PC-3 (cell line): ENCODE data around the gene C11orf68.

Experiments used
- EZH2 ChIP-seq: fragments of 300-600 bp; sonication (generic); IDR thresholded peaks from one replicate; pipeline ENCODE4 v1.6.1; 2017; ENCODE audit warnings: antibody characterized with exemption, mild to moderate bottlenecking, low read length; ENCODE audit not compliant: unreplicated experiment
- TF ChIP-seq, protein P1 (sequence below): fragments of 300-600 bp; sonication (generic); conservative IDR thresholded peaks from 2 replicates; pipeline ENCODE4 v1.5.1; 2017; ENCODE audit warnings: antibody characterized with exemption, low read depth, mild to moderate bottlenecking, low read length

DNA sequence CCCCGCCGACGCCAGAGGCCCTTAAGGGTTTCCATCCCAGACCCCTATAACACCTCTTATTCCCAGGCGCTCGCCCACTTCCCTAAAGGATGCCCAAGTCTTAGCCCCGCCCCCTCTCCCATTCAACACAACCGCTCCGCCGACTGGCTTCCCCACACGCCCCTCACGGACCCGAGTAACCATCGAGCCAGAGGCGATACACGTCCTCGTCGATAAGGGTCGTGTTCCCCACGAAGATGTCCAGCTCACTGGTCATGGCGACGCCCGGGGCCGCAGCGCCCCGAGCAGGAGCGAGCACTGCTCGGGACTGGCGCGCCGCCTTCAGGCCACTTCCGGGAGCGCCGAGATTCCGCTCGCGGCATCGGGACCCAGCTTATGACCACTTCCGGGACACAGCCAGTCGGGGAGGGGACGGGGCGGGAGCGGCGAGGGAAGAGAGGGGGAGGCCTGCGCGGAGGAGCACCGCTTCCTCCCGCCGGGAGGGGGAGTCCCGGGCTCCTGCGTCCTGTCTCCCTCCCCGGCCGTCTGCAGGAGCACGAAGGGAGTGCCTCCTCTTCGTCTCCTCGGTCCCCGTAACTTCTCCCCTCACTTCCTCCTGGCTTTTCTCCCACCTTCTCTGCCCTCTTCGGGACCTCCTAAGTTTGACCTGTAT lies 30.6 kb downstream of the C11orf68 start, which contains the start of gene FIBP:
- TF ChIP-seq, protein P1, sequence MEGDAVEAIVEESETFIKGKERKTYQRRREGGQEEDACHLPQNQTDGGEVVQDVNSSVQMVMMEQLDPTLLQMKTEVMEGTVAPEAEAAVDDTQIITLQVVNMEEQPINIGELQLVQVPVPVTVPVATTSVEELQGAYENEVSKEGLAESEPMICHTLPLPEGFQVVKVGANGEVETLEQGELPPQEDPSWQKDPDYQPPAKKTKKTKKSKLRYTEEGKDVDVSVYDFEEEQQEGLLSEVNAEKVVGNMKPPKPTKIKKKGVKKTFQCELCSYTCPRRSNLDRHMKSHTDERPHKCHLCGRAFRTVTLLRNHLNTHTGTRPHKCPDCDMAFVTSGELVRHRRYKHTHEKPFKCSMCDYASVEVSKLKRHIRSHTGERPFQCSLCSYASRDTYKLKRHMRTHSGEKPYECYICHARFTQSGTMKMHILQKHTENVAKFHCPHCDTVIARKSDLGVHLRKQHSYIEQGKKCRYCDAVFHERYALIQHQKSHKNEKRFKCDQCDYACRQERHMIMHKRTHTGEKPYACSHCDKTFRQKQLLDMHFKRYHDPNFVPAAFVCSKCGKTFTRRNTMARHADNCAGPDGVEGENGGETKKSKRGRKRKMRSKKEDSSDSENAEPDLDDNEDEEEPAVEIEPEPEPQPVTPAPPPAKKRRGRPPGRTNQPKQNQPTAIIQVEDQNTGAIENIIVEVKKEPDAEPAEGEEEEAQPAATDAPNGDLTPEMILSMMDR = peak; percentile 87
- no peak for TF ChIP-seq EZH2
